GM21515 (cell line): ENCODE data around the gene MSL1.

Source experiments
- ATAC-seq: cut with Tn5 transposase; IDR thresholded peaks from one replicate; pipeline ENCODE4 v1.9.1; 2021; ENCODE audit not compliant: unreplicated experiment

The MSL1 gene

GRCh38 chr17:40121181-40122135 is at the start of gene MSL1:
MSL1 (plus strand) TSS chr17:40121971; CDS start chr17:40122613, 642 bp downstream.
- ATAC-seq = no peak

GRCh38 chr17:40072040-40072734 is 49.6 kb upstream of the MSL1 start:
- no peak for ATAC-seq

GRCh38 chr17:40072735-40073346 is 48.9 kb upstream of the MSL1 start:
- ATAC-seq = no peak

- no peak for ATAC-seq
Observed at GRCh38 chr17:40073454-40074174, 48.2 kb upstream of the MSL1 start.

- ATAC-seq = no peak
Observed at GRCh38 chr17:40074175-40074512, 47.6 kb upstream of the MSL1 start.

- ATAC-seq = no peak
Observed at GRCh38 chr17:40074871-40075200, 46.9 kb upstream of the MSL1 start.

GRCh38 chr17:40075201-40075941 is 46.4 kb upstream of the MSL1 start:
- ATAC-seq = no peak

- no peak for ATAC-seq
Observed at GRCh38 chr17:40075942-40076498, 45.8 kb upstream of the MSL1 start.

- ATAC-seq = no peak
Observed at GRCh38 chr17:40076591-40076990, 45.2 kb upstream of the MSL1 start.

- ATAC-seq = no peak
Observed at GRCh38 chr17:40079545-40079944, 42.2 kb upstream of the MSL1 start.

- ATAC-seq = no peak
Observed at GRCh38 chr17:40084477-40084876, 37.3 kb upstream of the MSL1 start.

GRCh38 chr17:40086150-40087044 is 35.4 kb upstream of the MSL1 start:
- no peak for ATAC-seq

- no peak for ATAC-seq
Observed at GRCh38 chr17:40087049-40087794, 34.5 kb upstream of the MSL1 start.

GRCh38 chr17:40087903-40088718 is 33.7 kb upstream of the MSL1 start:
- ATAC-seq = no peak

GRCh38 chr17:40089077-40089895 is 32.5 kb upstream of the MSL1 start:
- ATAC-seq = no peak

- no peak for ATAC-seq
Observed at GRCh38 chr17:40090237-40091119, 31.3 kb upstream of the MSL1 start.
